ENCODE data around the gene PLEKHG3.
A peak's percentile ranks its signal among the peaks of the same experiment; 100 is the strongest.

PLEKHG3 gene

DNA sequence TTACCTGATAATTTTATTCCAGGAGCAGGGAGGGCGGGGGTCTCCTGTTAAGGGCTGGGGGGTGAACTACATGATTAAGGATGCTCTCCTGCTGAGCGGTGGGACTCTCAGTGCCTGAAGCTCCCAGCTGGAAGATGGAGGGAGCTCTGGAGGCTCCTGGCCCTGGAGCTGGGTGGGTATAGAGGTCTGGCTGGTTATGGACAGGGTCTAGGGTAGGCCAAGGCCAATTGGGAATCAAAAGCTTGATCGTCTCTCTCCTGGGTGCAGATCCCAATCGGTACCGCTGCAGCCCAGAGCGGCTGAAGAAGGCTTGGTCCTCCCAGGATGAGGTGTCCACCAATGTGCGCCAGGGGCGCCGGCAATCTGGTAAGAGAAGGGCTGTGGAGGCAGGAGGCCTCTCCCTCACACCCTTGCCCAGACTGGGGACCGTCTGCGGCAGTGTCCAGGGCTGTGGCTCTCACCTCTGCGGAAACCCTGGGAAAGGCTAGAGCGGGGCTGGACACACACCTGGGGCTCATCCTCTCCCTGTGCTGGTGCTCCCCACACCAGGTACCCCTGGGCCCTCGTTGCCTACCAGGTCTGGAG is 28.4 kb downstream of the PLEKHG3 start:
- no peak overlapping the region for H3K4me3 Mint-ChIP-seq
- H3K9me3 Mint-ChIP-seq, result no peaks in the 10 kb centered on the region
- H3K36me3 Mint-ChIP-seq (ENCODE audit: low read depth), result peaks cover 39% of the 10 kb centered on the region
- peaks cover 31% of the 10 kb centered on the region for H3K4me1 Mint-ChIP-seq (ENCODE audit: low read depth)
- no peaks in the 10 kb centered on the region for H3K27me3 Mint-ChIP-seq (ENCODE audit: low read depth)
- no peak overlapping the region for H3K27ac Mint-ChIP-seq

DNA sequence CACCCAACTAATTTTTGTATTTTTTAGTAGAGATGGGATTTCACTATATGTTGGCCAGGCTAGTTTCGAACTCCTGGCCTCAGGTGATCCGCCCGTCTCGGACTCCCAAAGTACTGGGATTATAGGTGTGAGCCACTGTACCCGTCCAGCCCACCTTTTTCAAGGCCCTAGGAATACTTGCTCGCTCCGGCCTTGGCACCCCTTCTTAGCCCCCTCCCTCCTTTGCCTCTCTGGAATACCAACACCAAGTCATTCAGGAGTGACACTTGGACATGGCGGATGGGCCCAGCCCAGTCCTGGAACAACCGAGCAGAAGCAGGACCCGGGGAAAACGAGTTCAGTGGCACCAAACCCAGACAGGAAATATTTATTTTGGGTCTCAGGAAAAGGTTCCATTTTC is 29.1 kb downstream of the PLEKHG3 start:
- Mint-ChIP-seq H3K27me3 (ENCODE audit: low read depth) (no peaks in the 10 kb centered on the region), H3K9me3 (no peaks in the 10 kb centered on the region), H3K4me1 (ENCODE audit: low read depth) (peaks cover 29% of the 10 kb centered on the region), H3K4me3 (no peak overlapping the region), H3K27ac (no peak overlapping the region), H3K36me3 (ENCODE audit: low read depth) (peaks cover 39% of the 10 kb centered on the region)

DNA sequence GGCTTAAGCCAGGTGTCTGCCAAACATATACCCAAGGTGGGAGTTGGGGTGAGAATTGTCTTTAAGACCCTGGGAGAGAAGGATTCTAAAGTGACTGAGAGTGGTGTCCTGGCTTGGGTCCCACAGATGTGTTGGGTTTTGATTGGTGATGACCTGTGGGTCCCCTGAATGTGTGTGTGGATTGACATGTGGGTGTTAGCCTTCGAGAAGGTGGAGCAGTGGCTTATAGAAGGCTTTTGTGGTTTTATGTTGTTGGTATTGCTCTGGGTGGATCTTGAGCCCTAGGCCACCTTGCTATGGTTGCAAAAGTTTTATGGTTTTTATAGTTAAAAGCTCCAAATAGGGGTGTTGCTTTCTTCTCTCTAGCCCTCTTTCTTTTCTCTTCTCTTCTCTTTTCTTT is 29.7 kb downstream of the PLEKHG3 start:
- Mint-ChIP-seq H3K4me3 (peak overlapping the region; percentile 9), H3K4me1 (ENCODE audit: low read depth) (peaks cover 29% of the 10 kb centered on the region), H3K9me3 (no peaks in the 10 kb centered on the region), H3K27ac (peak overlapping the region; percentile 21), H3K36me3 (ENCODE audit: low read depth) (peaks cover 36% of the 10 kb centered on the region), H3K27me3 (ENCODE audit: low read depth) (no peaks in the 10 kb centered on the region)

DNA sequence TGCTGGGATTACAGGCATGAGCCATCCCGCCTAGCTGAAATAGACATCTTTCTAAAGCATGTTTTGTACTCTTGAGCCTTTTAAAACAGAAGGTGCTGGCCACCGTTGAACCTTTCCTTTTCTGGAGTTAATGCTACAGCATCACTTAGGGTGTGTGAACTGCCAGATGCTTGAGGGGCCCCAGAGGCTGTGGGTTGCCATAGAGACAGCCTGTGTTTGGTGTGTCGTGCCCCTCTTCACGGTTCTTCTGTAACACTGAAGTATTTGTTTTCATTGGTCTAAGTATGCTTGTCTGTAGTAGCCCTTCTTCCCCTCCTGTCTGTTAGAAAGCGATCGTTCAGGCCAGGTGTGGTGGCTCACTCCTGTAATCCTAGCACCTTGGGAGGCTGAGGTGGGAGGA is 30.8 kb downstream of the PLEKHG3 start:
- H3K27ac Mint-ChIP-seq, result no peak overlapping the region

DNA sequence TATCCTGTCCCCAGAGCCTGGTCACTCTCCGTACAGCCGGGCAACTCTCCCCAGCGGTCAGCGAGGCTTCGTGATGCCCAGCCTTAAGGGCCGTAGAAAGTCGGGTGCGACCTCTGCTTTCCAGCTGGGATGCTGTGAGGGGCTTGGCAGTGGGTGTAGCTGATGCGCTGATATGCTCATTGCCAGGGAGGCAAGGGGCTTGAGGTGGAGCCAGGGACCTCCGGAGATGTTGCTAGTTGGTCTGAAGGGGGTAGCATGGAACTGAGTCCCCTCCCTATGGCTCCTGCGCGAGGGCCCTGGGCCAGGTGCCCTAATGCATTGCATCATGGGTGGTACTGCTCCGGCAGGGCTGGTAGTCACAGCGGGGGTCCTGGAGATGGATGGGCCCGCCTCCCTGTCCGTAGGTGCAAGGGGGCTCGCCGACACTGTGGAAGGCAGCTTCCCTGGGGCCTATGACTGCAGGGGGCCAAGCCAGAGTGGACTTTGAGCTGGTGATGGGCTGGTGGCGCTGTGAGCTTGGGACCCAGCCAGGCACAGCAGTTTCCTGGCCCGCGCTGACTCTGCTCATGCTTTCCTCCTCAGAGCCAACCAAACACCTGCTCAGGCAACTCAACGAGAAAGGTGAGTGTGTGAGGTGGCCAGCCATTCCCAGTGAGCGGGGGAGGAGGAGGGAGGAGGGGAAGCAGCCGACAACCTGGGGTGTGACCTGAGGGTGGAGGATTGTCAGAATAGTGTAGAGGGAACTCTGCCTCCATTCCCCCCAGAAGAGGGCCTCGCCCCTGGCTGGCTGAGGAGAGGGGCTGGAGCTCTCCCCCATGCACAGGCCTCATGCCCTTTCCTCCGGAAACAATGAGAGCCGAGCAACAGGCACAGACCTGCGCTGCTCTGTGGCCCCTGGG is 32.3 kb downstream of the PLEKHG3 start:
- Mint-ChIP-seq H3K9me3 (no peaks in the 10 kb centered on the region), H3K4me3 (no peak overlapping the region), H3K27ac (no peak overlapping the region), H3K36me3 (ENCODE audit: low read depth) (peaks cover 37% of the 10 kb centered on the region), H3K4me1 (ENCODE audit: low read depth) (peaks cover 17% of the 10 kb centered on the region), H3K27me3 (ENCODE audit: low read depth) (no peaks in the 10 kb centered on the region)

More for the DNA sequence above, 30.8 kb downstream of the PLEKHG3 start:
- no peaks in the 10 kb centered on the region for H3K27me3 Mint-ChIP-seq (ENCODE audit: low read depth)
- peaks cover 33% of the 10 kb centered on the region for H3K36me3 Mint-ChIP-seq (ENCODE audit: low read depth)
- H3K4me3 Mint-ChIP-seq, result no peak overlapping the region
- H3K9me3 Mint-ChIP-seq, result no peaks in the 10 kb centered on the region
- H3K4me1 Mint-ChIP-seq (ENCODE audit: low read depth), result peaks cover 24% of the 10 kb centered on the region

DNA sequence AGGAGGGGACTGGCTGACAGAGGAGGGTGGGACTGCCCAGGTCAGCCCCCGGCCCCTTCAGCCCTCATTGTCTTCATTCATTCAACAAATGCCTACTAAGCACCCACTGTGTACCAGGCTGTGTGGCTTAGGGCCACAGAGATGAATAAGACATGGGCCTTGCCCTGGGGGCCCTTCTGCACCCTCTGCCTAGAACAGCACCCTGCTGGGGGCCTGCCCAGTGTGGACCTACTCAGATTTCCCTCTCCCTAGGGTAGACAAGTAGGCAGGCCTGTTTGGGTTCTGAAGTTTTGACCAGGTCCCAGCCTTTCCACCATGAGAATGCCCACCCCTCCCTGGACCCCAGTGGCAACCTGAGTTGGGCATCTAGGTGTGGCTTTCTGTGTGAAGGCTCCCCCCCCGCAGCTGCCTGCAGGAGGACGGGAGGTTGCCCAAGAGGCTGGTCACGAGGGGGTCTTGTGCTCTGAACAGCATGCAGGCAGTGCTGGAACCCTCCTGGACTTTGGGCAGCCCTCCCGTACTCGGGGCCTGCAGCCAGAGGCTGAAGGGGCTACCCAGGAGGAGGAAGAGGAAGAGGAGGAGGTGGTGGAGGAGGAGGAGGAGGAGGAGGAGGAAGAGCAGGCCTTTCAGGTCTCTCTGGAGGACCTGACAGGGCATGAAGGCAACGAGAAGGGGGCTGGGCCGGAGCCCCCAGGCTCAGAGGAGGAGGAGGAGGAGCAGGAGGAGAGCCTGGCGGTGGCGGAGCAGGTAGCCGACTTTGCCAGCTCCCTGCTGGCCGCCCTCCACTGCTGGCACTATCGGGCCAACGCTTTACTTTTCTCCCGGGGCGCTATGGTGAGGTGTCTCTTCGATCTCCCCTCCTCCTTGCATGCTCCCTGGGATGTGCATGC is 33.4 kb downstream of the PLEKHG3 start:
- no peaks in the 10 kb centered on the region for H3K9me3 Mint-ChIP-seq
- H3K4me1 Mint-ChIP-seq (ENCODE audit: low read depth), result peaks cover 17% of the 10 kb centered on the region
- no peaks in the 10 kb centered on the region for H3K27me3 Mint-ChIP-seq (ENCODE audit: low read depth)
- no peak overlapping the region for H3K4me3 Mint-ChIP-seq
- H3K27ac Mint-ChIP-seq, result no peak overlapping the region
- peaks cover 39% of the 10 kb centered on the region for H3K36me3 Mint-ChIP-seq (ENCODE audit: low read depth)

DNA sequence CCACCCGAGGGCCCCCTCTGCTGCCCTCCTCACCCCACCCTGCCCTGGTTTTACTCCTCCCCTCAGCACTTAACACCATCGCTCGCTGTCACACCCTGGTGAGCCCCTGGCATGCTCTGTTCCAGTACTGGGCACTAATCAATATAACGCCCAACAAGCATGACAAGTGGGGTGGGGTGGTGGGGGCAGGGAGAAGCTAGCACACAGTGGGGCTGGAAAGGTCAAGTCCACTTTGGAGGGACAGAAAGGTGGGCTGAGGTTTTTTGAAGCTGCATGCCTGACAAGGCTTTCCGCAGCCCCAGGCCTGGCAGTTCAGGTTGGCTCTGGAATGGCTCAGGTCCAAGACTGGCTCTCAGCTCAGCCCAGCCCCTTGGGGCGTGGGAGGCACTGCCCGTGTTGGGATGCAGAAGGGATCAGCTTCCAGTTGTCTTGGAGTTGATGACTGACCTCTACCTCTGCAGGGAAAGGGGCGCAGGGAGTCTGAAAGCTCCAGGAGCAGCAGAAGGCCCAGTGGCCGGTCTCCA is 34.1 kb downstream of the PLEKHG3 start:
- Mint-ChIP-seq H3K9me3 (no peaks in the 10 kb centered on the region), H3K4me1 (ENCODE audit: low read depth) (peaks cover 17% of the 10 kb centered on the region), H3K36me3 (ENCODE audit: low read depth) (peaks cover 40% of the 10 kb centered on the region), H3K27ac (no peak overlapping the region), H3K27me3 (ENCODE audit: low read depth) (no peaks in the 10 kb centered on the region), H3K4me3 (no peak overlapping the region)

DNA sequence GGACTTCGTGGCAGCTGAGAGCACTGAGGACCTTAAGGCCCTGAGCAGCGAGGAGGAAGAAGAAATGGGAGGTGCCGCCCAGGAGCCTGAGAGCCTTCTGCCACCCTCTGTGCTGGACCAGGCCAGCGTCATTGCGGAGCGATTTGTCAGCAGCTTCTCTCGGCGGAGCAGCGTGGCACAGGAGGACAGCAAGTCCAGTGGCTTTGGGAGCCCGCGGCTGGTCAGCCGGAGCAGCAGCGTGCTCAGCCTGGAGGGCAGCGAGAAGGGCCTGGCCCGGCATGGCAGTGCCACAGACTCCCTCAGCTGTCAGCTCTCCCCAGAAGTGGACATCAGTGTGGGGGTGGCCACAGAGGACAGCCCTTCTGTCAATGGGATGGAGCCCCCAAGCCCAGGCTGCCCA is 37.0 kb downstream of the PLEKHG3 start:
- Mint-ChIP-seq H3K9me3 (no peaks in the 10 kb centered on the region), H3K27ac (peak overlapping the region; percentile 56), H3K36me3 (ENCODE audit: low read depth) (peaks cover 43% of the 10 kb centered on the region), H3K4me3 (no peak overlapping the region), H3K4me1 (ENCODE audit: low read depth) (peaks cover 5% of the 10 kb centered on the region), H3K27me3 (ENCODE audit: low read depth) (no peaks in the 10 kb centered on the region)

DNA sequence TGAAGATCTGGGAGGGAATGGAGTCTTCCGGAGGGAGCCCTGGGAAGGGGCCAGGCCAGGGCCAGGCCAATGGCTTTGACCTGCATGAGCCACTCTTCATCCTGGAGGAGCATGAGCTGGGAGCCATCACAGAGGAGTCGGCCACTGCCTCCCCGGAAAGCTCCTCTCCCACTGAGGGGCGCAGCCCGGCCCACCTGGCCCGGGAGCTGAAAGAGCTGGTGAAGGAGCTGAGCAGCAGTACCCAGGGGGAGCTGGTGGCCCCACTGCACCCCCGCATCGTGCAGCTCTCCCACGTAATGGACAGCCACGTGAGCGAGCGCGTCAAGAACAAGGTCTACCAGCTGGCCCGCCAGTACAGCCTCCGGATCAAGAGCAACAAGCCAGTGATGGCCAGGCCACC is 37.7 kb downstream of the PLEKHG3 start:
- H3K4me3 Mint-ChIP-seq, result no peak overlapping the region
- H3K27me3 Mint-ChIP-seq (ENCODE audit: low read depth), result no peaks in the 10 kb centered on the region
- no peaks in the 10 kb centered on the region for H3K9me3 Mint-ChIP-seq
- H3K27ac Mint-ChIP-seq, result no peak overlapping the region
- peaks cover 10% of the 10 kb centered on the region for H3K4me1 Mint-ChIP-seq (ENCODE audit: low read depth)
- peaks cover 47% of the 10 kb centered on the region for H3K36me3 Mint-ChIP-seq (ENCODE audit: low read depth)

DNA sequence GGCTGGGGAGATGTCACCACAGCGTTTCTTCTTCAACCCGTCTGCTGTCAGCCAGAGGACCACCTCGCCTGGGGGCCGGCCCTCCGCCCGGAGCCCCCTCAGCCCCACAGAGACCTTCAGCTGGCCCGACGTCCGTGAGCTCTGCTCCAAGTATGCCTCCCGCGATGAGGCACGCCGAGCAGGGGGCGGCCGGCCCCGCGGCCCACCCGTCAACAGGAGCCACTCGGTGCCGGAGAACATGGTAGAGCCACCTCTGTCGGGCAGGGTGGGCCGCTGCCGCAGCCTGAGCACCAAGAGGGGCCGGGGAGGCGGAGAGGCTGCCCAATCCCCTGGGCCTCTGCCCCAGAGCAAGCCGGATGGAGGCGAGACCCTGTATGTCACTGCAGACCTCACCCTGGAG is 38.8 kb downstream of the PLEKHG3 start:
- H3K36me3 Mint-ChIP-seq (ENCODE audit: low read depth), result peaks cover 47% of the 10 kb centered on the region
- no peak overlapping the region for H3K27ac Mint-ChIP-seq
- H3K27me3 Mint-ChIP-seq (ENCODE audit: low read depth), result no peaks in the 10 kb centered on the region
- no peak overlapping the region for H3K4me3 Mint-ChIP-seq
- H3K9me3 Mint-ChIP-seq, result no peaks in the 10 kb centered on the region
- H3K4me1 Mint-ChIP-seq (ENCODE audit: low read depth), result peaks cover 10% of the 10 kb centered on the region

DNA sequence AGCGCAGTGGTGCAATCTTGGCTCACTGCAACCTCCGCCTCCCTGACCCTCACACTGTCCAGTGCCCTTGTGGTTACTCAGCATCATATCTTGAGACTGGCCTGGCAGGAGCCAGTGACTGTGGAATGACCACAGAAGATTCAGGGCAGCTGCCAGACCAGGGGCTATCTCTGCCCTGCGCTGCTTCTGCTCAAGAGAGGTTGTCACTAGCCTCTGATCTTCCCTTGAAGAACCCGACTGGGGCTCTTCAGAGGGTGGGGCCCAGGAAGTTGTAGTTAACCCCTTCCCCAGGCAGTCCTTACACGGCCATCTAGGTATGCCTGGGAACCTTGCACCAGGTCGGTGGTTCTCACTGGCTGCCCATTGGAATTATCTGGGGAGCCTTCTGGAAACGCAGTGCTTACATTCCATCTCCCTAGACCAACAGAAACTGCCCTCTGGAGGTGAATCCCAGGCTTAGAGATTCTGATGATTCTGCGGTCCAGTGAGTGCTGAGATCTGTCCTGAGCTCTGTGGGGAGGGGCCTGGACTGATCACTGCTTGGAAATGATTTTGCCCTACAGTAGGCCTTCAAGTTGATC is 41.4 kb downstream of the PLEKHG3 start:
- H3K4me3 Mint-ChIP-seq, result no peak overlapping the region
- H3K36me3 Mint-ChIP-seq (ENCODE audit: low read depth), result peaks cover 40% of the 10 kb centered on the region
- no peaks in the 10 kb centered on the region for H3K9me3 Mint-ChIP-seq
- no peak overlapping the region for H3K27ac Mint-ChIP-seq
- H3K27me3 Mint-ChIP-seq (ENCODE audit: low read depth), result no peaks in the 10 kb centered on the region
- peaks cover 12% of the 10 kb centered on the region for H3K4me1 Mint-ChIP-seq (ENCODE audit: low read depth)

DNA sequence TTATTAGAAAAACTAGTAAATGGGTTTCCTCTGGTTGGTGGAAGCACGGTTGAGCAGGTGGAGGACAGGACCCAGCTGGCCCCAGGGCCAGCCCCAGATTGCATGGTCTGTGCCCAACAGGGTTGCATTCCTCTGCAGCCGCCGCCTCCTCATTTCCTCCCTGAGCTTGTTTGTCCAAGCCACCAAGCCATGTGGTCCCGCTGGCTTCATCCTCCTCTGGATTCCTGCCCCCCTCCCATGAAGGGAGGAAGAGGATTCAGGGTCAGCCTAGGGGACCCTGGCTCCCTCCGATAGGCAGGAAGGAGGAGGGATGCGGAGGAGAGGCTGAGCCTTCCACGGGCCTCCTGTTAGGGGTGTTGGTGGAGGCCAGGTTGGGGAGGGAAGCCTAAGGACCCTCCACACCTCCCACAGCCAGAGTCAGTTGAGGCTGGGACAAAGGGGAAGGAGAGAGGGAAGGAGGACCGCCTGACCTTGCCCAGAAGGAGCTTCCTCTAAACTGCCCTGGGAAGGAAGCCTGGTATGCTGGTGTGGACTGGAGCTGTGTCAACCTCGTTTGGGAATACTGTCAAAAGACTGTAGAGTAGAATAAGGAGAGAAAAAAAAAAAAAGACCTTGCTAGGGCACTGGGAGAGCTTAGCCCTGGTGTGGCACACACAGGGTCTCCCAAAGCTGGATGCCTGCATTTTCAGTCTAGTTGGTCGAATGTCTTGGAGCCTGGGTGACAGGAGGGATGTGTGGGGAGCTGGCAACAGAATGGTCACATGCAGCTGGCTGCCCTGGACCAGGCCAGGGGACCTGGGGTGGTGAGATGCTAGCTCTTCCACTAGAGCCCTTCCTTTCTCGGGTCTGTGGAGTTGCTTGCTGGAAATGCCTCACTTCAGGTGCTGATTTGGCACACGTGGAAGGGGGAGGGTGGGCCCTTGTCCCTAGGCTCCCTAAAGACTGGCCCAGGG is 42.4 kb downstream of the PLEKHG3 start:
- Mint-ChIP-seq H3K27ac (peak overlapping the region; percentile 10), H3K4me1 (ENCODE audit: low read depth) (peaks cover 12% of the 10 kb centered on the region), H3K36me3 (ENCODE audit: low read depth) (peaks cover 32% of the 10 kb centered on the region), H3K4me3 (no peak overlapping the region), H3K27me3 (ENCODE audit: low read depth) (no peaks in the 10 kb centered on the region), H3K9me3 (no peaks in the 10 kb centered on the region)

DNA sequence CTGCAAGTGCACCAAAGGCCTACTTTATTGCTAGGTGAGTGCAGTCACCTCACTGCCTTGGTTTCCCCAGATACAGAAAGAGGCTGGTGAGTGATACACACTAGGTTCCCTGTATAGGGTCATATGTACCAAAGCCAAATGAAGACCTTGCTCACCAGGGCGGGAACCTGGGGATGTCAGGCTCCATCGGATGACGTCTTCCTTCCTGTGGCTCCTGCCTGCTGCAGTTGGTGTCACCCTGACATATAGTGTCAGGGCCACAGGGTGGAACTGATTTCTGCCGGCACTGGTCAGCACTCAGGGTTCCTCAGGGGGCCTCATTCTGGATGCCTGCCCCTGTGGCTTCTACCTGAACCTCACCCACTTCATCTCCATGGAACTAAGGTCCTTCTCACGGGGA is 43.1 kb downstream of the PLEKHG3 start:
- H3K4me3 Mint-ChIP-seq, result no peak overlapping the region
- H3K36me3 Mint-ChIP-seq (ENCODE audit: low read depth), result peaks cover 29% of the 10 kb centered on the region
- peak overlapping the region; percentile 20 for H3K27ac Mint-ChIP-seq
- peaks cover 12% of the 10 kb centered on the region for H3K4me1 Mint-ChIP-seq (ENCODE audit: low read depth)
- H3K9me3 Mint-ChIP-seq, result no peaks in the 10 kb centered on the region
- no peaks in the 10 kb centered on the region for H3K27me3 Mint-ChIP-seq (ENCODE audit: low read depth)

Data from T-helper 1 cell treated with Interleukin-12 subunit alpha and Interleukin-12 subunit beta and Interleukin-4 antibody, amounts not matched to agents 30 μg/mL and 1 μg/mL, for 36 hours (primary cell).